ENCODE results near the gene UMODL1.

Gene UMODL1

GRCh38 chr21:42120101-42120902, 49.2 kb downstream of the UMODL1 start:
- TF ChIP-seq ZNF626 (tag by site-specific recombination; IDR thresholded peaks at IDR 0.05) (no peak), ZNF600 (tag by site-specific recombination; IDR thresholded peaks at IDR 0.05) (peak; percentile 37; the same call in 1 of the 2 replicates)
- Histone ChIP-seq H3K9me3 (ENCODE audit: control insufficient read depth, insufficient read depth, low read depth, low read length) (no peaks in the 10 kb centered on the region), H3K36me3 (ENCODE audit: control insufficient read depth in 2 of 2, insufficient read depth in 1 of 2, low read length in 2 of 2) (no peaks in the 10 kb centered on the region), H3K4me3 (ENCODE audit: low read depth, low read length) (no peak overlapping the region), H3K4me1 (ENCODE audit: control insufficient read depth, insufficient read depth, low read length) (no peaks in the 10 kb centered on the region), H3K27ac (ENCODE audit: extremely low read depth, low read depth, low read length) (no peak overlapping the region)
- ChIA-PET POLR2A (no interaction called here), CTCF (interaction anchor here (0.8 to 2.1 kb wide), 6 partner anchors 9 to 508 kb away, joined by 3 to 7 read pairs (median 4); no protein-coding TSS in a partner anchor)

- no peak overlapping the region for H3K27ac ChIP-seq (ENCODE audit: extremely low read depth, low read depth, low read length)
- H3K4me3 ChIP-seq (ENCODE audit: low read depth, low read length), result no peak overlapping the region
- H3K4me1 ChIP-seq (ENCODE audit: control insufficient read depth, insufficient read depth, low read length), result no peaks in the 10 kb centered on the region
- no peaks in the 10 kb centered on the region for H3K36me3 ChIP-seq (ENCODE audit: control insufficient read depth in 2 of 2, insufficient read depth in 1 of 2, low read length in 2 of 2)
- no peaks in the 10 kb centered on the region for H3K9me3 ChIP-seq (ENCODE audit: control insufficient read depth, insufficient read depth, low read depth, low read length)
- ChIA-PET CTCF (interaction anchor here (1.2 to 2.1 kb wide), 4 partner anchors 8 to 509 kb away, joined by 3 to 7 read pairs (median 5); no protein-coding TSS in a partner anchor), POLR2A (no interaction called here)
- TF ChIP-seq ZNF768 (tag by site-specific recombination; IDR thresholded peaks at IDR 0.05), result no peak
- no peak for TF ChIP-seq BCL6B (tag by site-specific recombination; IDR thresholded peaks at IDR 0.05)
- TF ChIP-seq ZNF433 (tag by site-specific recombination; IDR thresholded peaks at IDR 0.05; ENCODE audit: low read depth), result no peak
- no peak for TF ChIP-seq ZNF2 (tag by site-specific recombination; IDR thresholded peaks at IDR 0.05)
- TF ChIP-seq ZFP37 (tag by site-specific recombination; IDR thresholded peaks at IDR 0.05), result no peak
- TF ChIP-seq ZBTB17 (tag by site-specific recombination; IDR thresholded peaks at IDR 0.05), result no peak
These were observed 49.9 kb downstream of the UMODL1 start for GRCh38 chr21:42120903-42121535.

- H3K4me3 ChIP-seq (ENCODE audit: low read depth, low read length), result no peak overlapping the region
- H3K4me1 ChIP-seq (ENCODE audit: control insufficient read depth, insufficient read depth, low read length), result no peaks in the 10 kb centered on the region
- POLR2A ChIA-PET, result interaction anchor here (0.6 kb wide), 1 partner anchor 173 kb away, joined by 9 read pairs; no protein-coding TSS in a partner anchor
- no peak overlapping the region for H3K27ac ChIP-seq (ENCODE audit: extremely low read depth, low read depth, low read length)
- H3K36me3 ChIP-seq (ENCODE audit: control insufficient read depth in 2 of 2, insufficient read depth in 1 of 2, low read length in 2 of 2), result no peaks in the 10 kb centered on the region
- no peaks in the 10 kb centered on the region for H3K9me3 ChIP-seq (ENCODE audit: control insufficient read depth, insufficient read depth, low read depth, low read length)
- CTCF ChIA-PET, result interaction anchor here (1.3 to 2.1 kb wide), 2 partner anchors 14 to 510 kb away, joined by 3 to 7 read pairs; no protein-coding TSS in a partner anchor
- TF ChIP-seq ZNF341 (tag by site-specific recombination; IDR thresholded peaks at IDR 0.05; ENCODE audit: low read depth) (no peak), ZNF2 (tag by site-specific recombination; IDR thresholded peaks at IDR 0.05) (no peak), PRDM1 (tag by site-specific recombination; IDR thresholded peaks at IDR 0.05) (no peak), ZBTB8A (tag by site-specific recombination; IDR thresholded peaks at IDR 0.05) (no peak), ZIC2 (tag by site-specific recombination; IDR thresholded peaks at IDR 0.05) (peak; percentile 41), TCF7L2 (IDR thresholded peaks at IDR 0.05; ENCODE audit: borderline replicate concordance, low read depth, low read length) (no peak), ZNF416 (tag by site-specific recombination; IDR thresholded peaks at IDR 0.05) (no peak), ZNF394 (tag by site-specific recombination; IDR thresholded peaks at IDR 0.05; ENCODE audit: borderline replicate concordance) (no peak), ZNF664 (tag by site-specific recombination; IDR thresholded peaks at IDR 0.05) (no peak), ZNF19 (tag by site-specific recombination; IDR thresholded peaks at IDR 0.05; ENCODE audit: low read depth) (no peak), TSHZ1 (tag by site-specific recombination; IDR thresholded peaks at IDR 0.05; ENCODE audit: borderline replicate concordance) (no peak), ZNF792 (tag by site-specific recombination; IDR thresholded peaks at IDR 0.05) (no peak), HOXD13 (CRISPR knock-in tag; IDR thresholded peaks at IDR 0.05; ENCODE audit: borderline replicate concordance) (no peak), ZNF114 (tag by site-specific recombination; IDR thresholded peaks at IDR 0.05) (no peak), ZNF239 (tag by site-specific recombination; IDR thresholded peaks at IDR 0.05) (no peak), ZBTB49 (tag by site-specific recombination; IDR thresholded peaks at IDR 0.05; ENCODE audit: low read depth) (no peak)
These were observed 50.7 kb downstream of the UMODL1 start for GRCh38 chr21:42121794-42122193.

All from HEK293 (cell line).